Neural progenitor cell (in vitro differentiated cells): ENCODE data around the gene G6PD. TPM values are rescaled to one million over a fixed set of nuclear protein-coding genes. Genes with fewer than 3 reads are reported as not detected.

ENCODE experiments used
- DNase-seq: peaks from one replicate; pipeline ENCODE4 v3.0.0-alpha.2; 2016; ENCODE audit warnings: low spot score
- H2AFZ ChIP-seq: fragments of 200-600 bp; sonication (generic); replicated peaks from 2 replicates; pipeline ENCODE4 v1.6.1; 2016; ENCODE audit warnings: antibody characterized with exemption
- H3F3A ChIP-seq: fragments of 200-600 bp; sonication (generic); 2 replicates; pipeline ENCODE4 v1.6.1; 2016; ENCODE audit warnings: antibody characterized with exemption, low read depth
- H3K27ac ChIP-seq: fragments of 200-600 bp; sonication (generic); 2 replicates; pipeline ENCODE4 v1.5.1; 2016; ENCODE audit warnings: mild to moderate bottlenecking
- H3K27me3 ChIP-seq: fragments of 200-600 bp; sonication (generic); 2 replicates; pipeline ENCODE4 v1.6.1; 2016; ENCODE audit warnings: mild to moderate bottlenecking, moderate library complexity
- H3K36me3 ChIP-seq: fragments of 200-600 bp; sonication (generic); 2 replicates; pipeline ENCODE4 v1.5.1; 2016
- H3K4me1 ChIP-seq: fragments of 200-600 bp; sonication (generic); 2 replicates; pipeline ENCODE4 v1.6.1; 2016; ENCODE audit warnings: mixed run types
- H3K4me2 ChIP-seq: fragments of 200-600 bp; sonication (generic); 2 replicates; pipeline ENCODE4 v1.6.1; 2016
- H3K4me3 ChIP-seq: fragments of 200-600 bp; sonication (generic); 2 replicates; pipeline ENCODE4 v1.5.1; 2016
- H3K79me2 ChIP-seq: fragments of 200-600 bp; sonication (generic); 2 replicates; pipeline ENCODE4 v1.6.1; 2016; ENCODE audit warnings: low read depth
- H3K9ac ChIP-seq: fragments of 200-600 bp; sonication (generic); 2 replicates; pipeline ENCODE4 v1.6.1; 2016
- H3K9me3 ChIP-seq: fragments of 200-600 bp; sonication (generic); 2 replicates; pipeline ENCODE4 v1.5.1; 2016; ENCODE audit warnings: low read depth
- H4K20me1 ChIP-seq: fragments of 200-600 bp; sonication (generic); 2 replicates; pipeline ENCODE4 v1.6.1; 2016; ENCODE audit warnings: low read depth
- H3K27ac Mint-ChIP-seq: 3 replicates; pipeline ENCODE4 v1.8.0; 2021; ENCODE audit warnings: mixed read lengths
- H3K27me3 Mint-ChIP-seq: 2 replicates; pipeline ENCODE4 v1.8.0; 2022; ENCODE audit warnings: low read depth, mild to moderate bottlenecking, inconsistent platforms, moderate library complexity, mixed read lengths; ENCODE audit not compliant: insufficient read depth
- H3K36me3 Mint-ChIP-seq: 3 replicates; pipeline ENCODE4 v1.8.0; 2021; ENCODE audit warnings: mixed read lengths
- H3K4me1 Mint-ChIP-seq: 3 replicates; pipeline ENCODE4 v1.8.0; 2021; ENCODE audit warnings: mixed read lengths
- H3K4me3 Mint-ChIP-seq: 3 replicates; pipeline ENCODE4 v1.8.0; 2021; ENCODE audit warnings: mild to moderate bottlenecking, moderate library complexity, mixed read lengths
- H3K9me3 Mint-ChIP-seq: 3 replicates; pipeline ENCODE4 v1.8.0; 2020; ENCODE audit warnings: mixed read lengths
- EZH2 ChIP-seq: fragments of 200-600 bp; sonication (generic); IDR thresholded peaks from 2 replicates; pipeline ENCODE4 v1.6.1; 2017; ENCODE audit warnings: antibody characterized with exemption, mild to moderate bottlenecking, moderate library complexity
- EZH2phosphoT487 ChIP-seq: fragments of 200-600 bp; sonication (generic); IDR thresholded peaks from 2 replicates; pipeline ENCODE4 v1.6.1; 2017; ENCODE audit warnings: antibody characterized with exemption
- total RNA-seq: library from RNA; depleted of rRNA; stranded (reverse); fragments of >200 nt; gene quantifications from 2 replicates; pipeline ENCODE4 v1.2.3, GENCODE V29; 2015; ENCODE audit warnings: low replicate concordance
- TF ChIP-seq, protein P1 (sequence below): fragments of 200-600 bp; sonication (generic); IDR thresholded peaks from 2 replicates; pipeline ENCODE4 v1.5.1; 2017; ENCODE audit warnings: antibody characterized with exemption, mild to moderate bottlenecking

The G6PD gene
- total RNA-seq, 1 donor from 2014 or later = 21.6 TPM

DNA sequence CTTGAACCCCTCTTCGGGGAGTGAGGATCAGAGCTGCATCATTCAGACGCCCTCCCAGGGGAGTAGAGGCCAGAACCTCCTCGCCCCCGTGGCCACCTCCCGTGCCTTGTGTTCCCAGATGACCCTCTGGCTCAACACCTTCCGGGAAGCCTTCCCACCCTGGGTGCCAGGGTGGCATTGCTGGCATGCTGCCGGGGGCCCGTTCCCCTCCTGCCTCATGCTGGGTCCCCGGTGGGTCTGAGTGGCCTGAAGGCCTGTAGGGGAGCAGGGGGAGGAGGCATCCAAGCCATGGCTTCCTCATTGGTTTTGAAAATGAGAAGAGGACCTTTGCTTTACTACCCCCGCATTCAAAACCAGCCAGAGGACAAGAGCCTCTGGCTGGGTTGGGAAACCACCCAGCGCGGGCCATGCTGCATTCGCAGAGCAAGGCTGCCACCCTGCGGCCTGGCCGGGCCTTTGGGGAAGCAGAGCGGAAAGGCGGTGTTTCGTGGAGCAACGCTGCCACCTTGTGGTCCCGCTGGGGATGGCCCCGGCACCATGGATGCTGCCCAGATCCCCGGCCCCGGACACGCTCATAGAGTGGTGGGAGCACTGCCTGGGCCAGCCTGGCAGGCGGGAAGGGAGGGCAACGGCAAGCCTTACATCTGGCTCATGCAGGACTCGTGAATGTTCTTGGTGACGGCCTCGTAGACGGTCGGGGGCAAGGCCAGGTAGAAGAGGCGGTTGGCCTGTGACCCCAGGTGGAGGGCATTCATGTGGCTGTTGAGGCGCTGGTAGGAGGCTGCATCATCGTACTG lies 11.9 kb downstream of the G6PD start:
- H3K27ac ChIP-seq = no peak overlapping the region
- H3K36me3 ChIP-seq = no peaks in the 10 kb centered on the region
- no peak overlapping the region for H3K4me2 ChIP-seq
- Mint-ChIP-seq H3K9me3 (peaks cover 14% of the 10 kb centered on the region), H3K36me3 (peaks cover 3% of the 10 kb centered on the region), H3K27me3 (peaks cover 5% of the 10 kb centered on the region), H3K4me3 (no peak overlapping the region), H3K4me1 (no peaks in the 10 kb centered on the region), H3K27ac (no peak overlapping the region)
- no peaks in the 10 kb centered on the region for H3K27me3 ChIP-seq
- no peaks in the 10 kb centered on the region for H3K4me1 ChIP-seq
- no peaks in the 10 kb centered on the region for H3F3A ChIP-seq
- DNase-seq = peak; percentile 92
- no peak overlapping the region for H3K9ac ChIP-seq
- no peaks in the 10 kb centered on the region for H3K9me3 ChIP-seq
- H2AFZ ChIP-seq = no peak overlapping the region
- no peak overlapping the region for H3K4me3 ChIP-seq
- TF ChIP-seq EZH2phosphoT487 = no peak
- TF ChIP-seq, protein P1, sequence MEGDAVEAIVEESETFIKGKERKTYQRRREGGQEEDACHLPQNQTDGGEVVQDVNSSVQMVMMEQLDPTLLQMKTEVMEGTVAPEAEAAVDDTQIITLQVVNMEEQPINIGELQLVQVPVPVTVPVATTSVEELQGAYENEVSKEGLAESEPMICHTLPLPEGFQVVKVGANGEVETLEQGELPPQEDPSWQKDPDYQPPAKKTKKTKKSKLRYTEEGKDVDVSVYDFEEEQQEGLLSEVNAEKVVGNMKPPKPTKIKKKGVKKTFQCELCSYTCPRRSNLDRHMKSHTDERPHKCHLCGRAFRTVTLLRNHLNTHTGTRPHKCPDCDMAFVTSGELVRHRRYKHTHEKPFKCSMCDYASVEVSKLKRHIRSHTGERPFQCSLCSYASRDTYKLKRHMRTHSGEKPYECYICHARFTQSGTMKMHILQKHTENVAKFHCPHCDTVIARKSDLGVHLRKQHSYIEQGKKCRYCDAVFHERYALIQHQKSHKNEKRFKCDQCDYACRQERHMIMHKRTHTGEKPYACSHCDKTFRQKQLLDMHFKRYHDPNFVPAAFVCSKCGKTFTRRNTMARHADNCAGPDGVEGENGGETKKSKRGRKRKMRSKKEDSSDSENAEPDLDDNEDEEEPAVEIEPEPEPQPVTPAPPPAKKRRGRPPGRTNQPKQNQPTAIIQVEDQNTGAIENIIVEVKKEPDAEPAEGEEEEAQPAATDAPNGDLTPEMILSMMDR = peak; percentile 84
- H3K79me2 ChIP-seq = no peaks in the 10 kb centered on the region
- no peaks in the 10 kb centered on the region for H4K20me1 ChIP-seq

DNA sequence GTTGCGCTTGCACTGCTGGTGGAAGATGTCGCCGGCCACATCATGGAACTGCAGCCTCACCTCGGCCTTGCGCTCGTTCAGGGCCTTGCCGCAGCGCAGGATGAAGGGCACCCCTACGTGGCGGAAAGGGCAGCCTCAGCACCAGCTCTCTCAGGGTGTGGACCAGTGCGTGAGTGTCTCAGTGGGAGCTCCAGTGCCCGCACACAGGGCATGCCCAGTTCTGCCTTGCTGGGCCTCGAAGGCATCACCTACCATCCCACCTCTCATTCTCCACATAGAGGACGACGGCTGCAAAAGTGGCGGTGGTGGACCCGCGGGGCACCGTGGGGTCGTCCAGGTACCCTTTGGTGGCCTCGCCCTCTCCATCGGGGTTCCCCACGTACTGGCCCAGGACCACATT lies 14.0 kb downstream of the G6PD start:
- Mint-ChIP-seq H3K27ac (no peak overlapping the region), H3K4me1 (no peaks in the 10 kb centered on the region), H3K27me3 (peaks cover 5% of the 10 kb centered on the region), H3K36me3 (peaks cover 3% of the 10 kb centered on the region), H3K4me3 (no peak overlapping the region), H3K9me3 (peaks cover 9% of the 10 kb centered on the region)
- Histone ChIP-seq H3K27me3 (no peaks in the 10 kb centered on the region), H2AFZ (no peak overlapping the region), H3K79me2 (no peaks in the 10 kb centered on the region), H3K9ac (no peak overlapping the region), H3F3A (no peaks in the 10 kb centered on the region), H3K4me1 (no peaks in the 10 kb centered on the region), H3K4me3 (no peak overlapping the region), H4K20me1 (no peaks in the 10 kb centered on the region), H3K4me2 (no peak overlapping the region), H3K36me3 (no peaks in the 10 kb centered on the region), H3K9me3 (no peaks in the 10 kb centered on the region), H3K27ac (no peak overlapping the region)
- no peak for DNase-seq
- TF ChIP-seq EZH2 (no peak), EZH2phosphoT487 (no peak)
- TF ChIP-seq, protein P1 = no peak

DNA sequence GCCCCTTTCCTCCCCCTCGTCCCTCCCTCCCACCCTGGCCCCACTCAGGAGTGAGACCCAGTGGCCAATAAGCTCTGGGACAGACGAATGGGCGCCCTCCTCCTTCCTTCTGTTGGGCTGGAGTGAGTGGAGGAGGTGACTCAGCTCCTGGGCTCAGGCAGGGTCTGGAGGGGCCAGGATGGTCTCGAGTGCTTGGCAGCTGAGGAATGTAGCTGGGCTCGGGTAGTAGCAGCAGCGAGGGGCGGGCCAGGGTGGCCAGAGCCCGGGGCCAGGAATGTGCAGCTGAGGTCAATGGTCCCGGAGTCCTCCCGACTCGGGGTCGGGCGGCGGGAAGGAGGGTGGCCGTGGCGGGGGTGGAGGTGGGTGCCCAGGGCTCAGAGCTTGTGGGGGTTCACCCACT lies 15.0 kb downstream of the G6PD start:
- no peaks in the 10 kb centered on the region for H3K36me3 ChIP-seq
- H3K9ac ChIP-seq = no peak overlapping the region
- H2AFZ ChIP-seq = no peak overlapping the region
- no peak overlapping the region for H3K4me2 ChIP-seq
- H3K27ac ChIP-seq = no peak overlapping the region
- peaks cover 3% of the 10 kb centered on the region for H3K36me3 Mint-ChIP-seq
- DNase-seq = no peak
- no peaks in the 10 kb centered on the region for H3K79me2 ChIP-seq
- H3K4me3 Mint-ChIP-seq = no peak overlapping the region
- H3K4me1 Mint-ChIP-seq = peaks cover 8% of the 10 kb centered on the region
- H3K27ac Mint-ChIP-seq = no peak overlapping the region
- no peak overlapping the region for H3K4me3 ChIP-seq
- H3K9me3 Mint-ChIP-seq = peaks cover 9% of the 10 kb centered on the region
- no peaks in the 10 kb centered on the region for H3K9me3 ChIP-seq
- no peak for TF ChIP-seq EZH2phosphoT487
- no peak for TF ChIP-seq EZH2
- TF ChIP-seq, protein P1 = no peak
- H4K20me1 ChIP-seq = no peaks in the 10 kb centered on the region
- H3K27me3 ChIP-seq = no peaks in the 10 kb centered on the region
- H3F3A ChIP-seq = peaks cover 4% of the 10 kb centered on the region
- peaks cover 3% of the 10 kb centered on the region for H3K4me1 ChIP-seq
- H3K27me3 Mint-ChIP-seq = peaks cover 3% of the 10 kb centered on the region
